Measurements from ENCODE around the gene TENM4. TPM values are rescaled to one million over a fixed set of nuclear protein-coding genes. Genes with fewer than 3 reads are reported as not detected.

The TENM4 gene
- total and polyA plus RNA-seq, 2 of the 8 experiments (the other 6 are each of a cell fraction or from before 2014, with no cell fraction given): 3.5 to 7.2 TPM

DNA sequence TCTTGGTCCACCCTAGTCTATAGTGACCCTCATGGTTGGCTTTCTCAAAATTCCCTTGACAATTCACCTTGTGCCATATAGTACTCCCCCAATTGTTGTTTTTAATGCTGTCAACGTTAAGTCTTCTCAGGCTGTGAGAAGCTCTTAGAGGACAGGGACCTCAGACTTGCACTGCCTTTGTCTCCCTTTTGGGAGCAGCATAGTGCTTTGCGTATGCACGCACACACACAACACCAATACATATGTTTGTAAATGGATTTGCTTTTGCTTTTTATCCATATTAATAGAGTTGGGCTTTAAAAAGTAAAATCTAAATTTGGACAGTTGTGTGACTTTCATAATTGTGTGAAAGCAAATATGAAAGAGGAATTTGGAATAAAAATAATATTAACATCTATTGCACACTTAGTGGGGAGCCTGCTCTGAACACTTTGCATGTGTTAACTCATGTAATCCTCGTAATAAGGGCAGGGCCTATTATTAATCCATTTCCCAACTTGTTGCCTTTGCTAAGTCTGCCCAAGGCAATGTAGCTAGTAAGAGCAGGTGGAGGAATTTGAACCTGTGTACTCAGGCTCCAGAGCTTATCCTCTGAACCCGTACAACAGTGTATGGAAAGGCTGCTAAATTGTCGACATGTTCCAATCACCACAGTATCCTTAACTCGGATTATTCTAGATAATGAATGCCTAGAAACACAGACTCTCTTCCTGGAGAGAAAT lies 608.4 kb downstream of the TENM4 start (continued):
- TF ChIP-seq, protein P1, sequence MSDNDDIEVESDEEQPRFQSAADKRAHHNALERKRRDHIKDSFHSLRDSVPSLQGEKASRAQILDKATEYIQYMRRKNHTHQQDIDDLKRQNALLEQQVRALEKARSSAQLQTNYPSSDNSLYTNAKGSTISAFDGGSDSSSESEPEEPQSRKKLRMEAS (IDR thresholded peaks at IDR 0.05): no peak
- TF ChIP-seq GABPA (IDR thresholded peaks at IDR 0.05; ENCODE audit: borderline replicate concordance, insufficient read depth, low read length) (no peak), POU5F1 (IDR thresholded peaks at IDR 0.05; ENCODE audit: low read depth, low read length) (no peak), JUND (IDR thresholded peaks at IDR 0.05; ENCODE audit: low read length) (no peak)
- TF ChIP-seq, protein P2, sequence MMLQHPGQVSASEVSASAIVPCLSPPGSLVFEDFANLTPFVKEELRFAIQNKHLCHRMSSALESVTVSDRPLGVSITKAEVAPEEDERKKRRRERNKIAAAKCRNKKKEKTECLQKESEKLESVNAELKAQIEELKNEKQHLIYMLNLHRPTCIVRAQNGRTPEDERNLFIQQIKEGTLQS (IDR thresholded peaks at IDR 0.05; ENCODE audit: insufficient read depth, low read depth, low read length): no peak
